Liver (tissue), 3 donors: ENCODE results near the gene AGT.

Experiments used
- ATF3 ChIP-seq: IDR thresholded peaks from 2 replicates; pipeline ENCODE4 v1.6.1; 2016; ENCODE audit warnings: antibody characterized with exemption
- CTCF ChIP-seq: fragments of 150-350 bp; IDR thresholded peaks from 2 replicates; pipeline ENCODE4 v1.5.1; 2017; ENCODE audit warnings: improper control_type of control experiment, low read depth, low read length; ENCODE audit not compliant: missing input control
- EGR1 ChIP-seq, 2 donors: IDR thresholded peaks; 2 replicates each; pipeline ENCODE4 v1.6.1; 2016 to 2018; ENCODE audit warnings: antibody characterized with exemption in 2 of 2, low read depth in 2 of 2
- GABPA ChIP-seq, 2 donors: IDR thresholded peaks in 1 of 2; conservative IDR thresholded peaks in 1 of 2; 2 replicates each; pipeline ENCODE4 v1.6.1; 2016; ENCODE audit warnings: antibody characterized with exemption in 2 of 2, mild to moderate bottlenecking in 1 of 2, moderate library complexity in 1 of 2
- RAD21 ChIP-seq, 2 donors: IDR thresholded peaks; 2 replicates each; pipeline ENCODE4 v1.6.1; 2016; ENCODE audit warnings: antibody characterized with exemption in 2 of 2, mild to moderate bottlenecking in 2 of 2
- REST ChIP-seq: IDR thresholded peaks from 2 replicates; pipeline ENCODE4 v1.6.1; 2016; ENCODE audit warnings: antibody characterized with exemption, mild to moderate bottlenecking
- SP1 ChIP-seq: IDR thresholded peaks from 2 replicates; pipeline ENCODE4 v1.6.1; 2018; ENCODE audit warnings: antibody characterized with exemption, mild to moderate bottlenecking
- YY1 ChIP-seq: IDR thresholded peaks from 2 replicates; pipeline ENCODE4 v1.6.1; 2016; ENCODE audit warnings: antibody characterized with exemption, mild to moderate bottlenecking
- ZBTB33 ChIP-seq: IDR thresholded peaks from 2 replicates; pipeline ENCODE4 v1.6.1; 2016; ENCODE audit warnings: antibody characterized with exemption
- donor health status: healthy.
- donor health status: healthy.

GRCh38 chr1:230725256-230726012 lies 11.5 kb upstream of the AGT start:
- no peak for TF ChIP-seq CTCF
- peak; percentile 89 for TF ChIP-seq YY1
- TF ChIP-seq REST: peak; percentile 89
- peak; percentile 99 for TF ChIP-seq SP1
- peak; percentile 46 to 49 for TF ChIP-seq RAD21 (IDR thresholded peaks at IDR 0.05)
- TF ChIP-seq ZBTB33: peak; percentile 92
- TF ChIP-seq ATF3: peak; percentile 97
- TF ChIP-seq EGR1 (IDR thresholded peaks at IDR 0.05; ENCODE audit: low read depth in 2 of 2): peak; percentile 75 to 97
- TF ChIP-seq GABPA (IDR thresholded peaks at IDR 0.05 in 1 of 2, conservative IDR thresholded peaks at IDR 0.05 in 1 of 2): peak in 1 of 2 donors; percentile 47
